Mesendoderm (in vitro differentiated cells): ENCODE results near the gene IFI27.

Source experiments
- DNase-seq: peaks from one replicate; pipeline ENCODE4 v3.0.0; 2013
- H2AK5ac ChIP-seq: 2 replicates; pipeline ENCODE4 v1.6.1; 2013; ENCODE audit warnings: low read length, inconsistent platforms
- H2BK120ac ChIP-seq: 2 replicates; pipeline ENCODE4 v1.6.1; 2013; ENCODE audit warnings: low read depth, mild to moderate bottlenecking, low read length, moderate library complexity, mixed read lengths
- H2BK15ac ChIP-seq: replicated peaks from 2 replicates; pipeline ENCODE4 v1.6.1; 2013; ENCODE audit warnings: low read depth, mild to moderate bottlenecking, moderate library complexity
- H2BK5ac ChIP-seq: 2 replicates; pipeline ENCODE4 v1.6.1; 2013; ENCODE audit warnings: low read length, inconsistent platforms
- H3K18ac ChIP-seq: 2 replicates; pipeline ENCODE4 v1.6.1; 2013; ENCODE audit warnings: mild to moderate bottlenecking, low read length, mixed read lengths
- H3K23ac ChIP-seq: one replicate; pipeline ENCODE4 v1.6.1; 2013; ENCODE audit warnings: low read length
- H3K27ac ChIP-seq: 2 replicates; pipeline ENCODE4 v1.5.1; 2013; ENCODE audit warnings: low read depth, mild to moderate bottlenecking, inconsistent platforms, low read length, moderate library complexity
- H3K27me3 ChIP-seq: 2 replicates; pipeline ENCODE4 v1.6.1; 2013; ENCODE audit warnings: low read length, control low read depth, mild to moderate bottlenecking, inconsistent platforms; ENCODE audit not compliant: insufficient read depth, poor library complexity
- H3K36me3 ChIP-seq: 2 replicates; pipeline ENCODE4 v1.6.1; 2013; ENCODE audit warnings: low read length, inconsistent platforms; ENCODE audit not compliant: control insufficient read depth, insufficient read depth
- H3K4ac ChIP-seq: one replicate; pipeline ENCODE4 v1.6.1; 2013; ENCODE audit warnings: low read depth, mild to moderate bottlenecking, low read length, moderate library complexity
- H3K4me1 ChIP-seq: 2 replicates; pipeline ENCODE4 v1.6.1; 2013; ENCODE audit warnings: low read depth, low read length, inconsistent platforms; ENCODE audit not compliant: control insufficient read depth
- H3K4me2 ChIP-seq: 2 replicates; pipeline ENCODE4 v1.6.1; 2013; ENCODE audit warnings: low read length
- H3K4me3 ChIP-seq: 2 replicates; pipeline ENCODE4 v1.5.1; 2013; ENCODE audit warnings: mild to moderate bottlenecking, low read length
- H3K56ac ChIP-seq: one replicate; pipeline ENCODE4 v1.6.1; 2013; ENCODE audit warnings: low read length
- H3K79me1 ChIP-seq: 2 replicates; pipeline ENCODE4 v1.6.1; 2013; ENCODE audit warnings: low read length, inconsistent platforms
- H3K79me2 ChIP-seq: 2 replicates; pipeline ENCODE4 v1.6.1; 2013; ENCODE audit warnings: mild to moderate bottlenecking, low read length; ENCODE audit not compliant: control insufficient read depth, insufficient read depth
- H3K9ac ChIP-seq: 2 replicates; pipeline ENCODE4 v1.6.1; 2013; ENCODE audit warnings: low read length, inconsistent platforms
- H4K5ac ChIP-seq: one replicate; pipeline ENCODE4 v1.6.1; 2013; ENCODE audit warnings: low read length
- H4K8ac ChIP-seq: one replicate; pipeline ENCODE4 v1.6.1; 2013; ENCODE audit warnings: low read depth, mild to moderate bottlenecking, control low read depth, low read length, moderate library complexity
- WGBS: extraction: QIAGEN DNeasy Blood & Tissue Kit; methylation state at CpG from one replicate; pipeline ENCODE4 v1.1.7; 2013; ENCODE audit warnings: low lambda C conversion rate, missing lambda C conversion rate; ENCODE audit not compliant: insufficient coverage; ENCODE audit errors: extremely low coverage; 5-methylcytosine and 5-hydroxymethylcytosine counted together

The IFI27 gene

DNA sequence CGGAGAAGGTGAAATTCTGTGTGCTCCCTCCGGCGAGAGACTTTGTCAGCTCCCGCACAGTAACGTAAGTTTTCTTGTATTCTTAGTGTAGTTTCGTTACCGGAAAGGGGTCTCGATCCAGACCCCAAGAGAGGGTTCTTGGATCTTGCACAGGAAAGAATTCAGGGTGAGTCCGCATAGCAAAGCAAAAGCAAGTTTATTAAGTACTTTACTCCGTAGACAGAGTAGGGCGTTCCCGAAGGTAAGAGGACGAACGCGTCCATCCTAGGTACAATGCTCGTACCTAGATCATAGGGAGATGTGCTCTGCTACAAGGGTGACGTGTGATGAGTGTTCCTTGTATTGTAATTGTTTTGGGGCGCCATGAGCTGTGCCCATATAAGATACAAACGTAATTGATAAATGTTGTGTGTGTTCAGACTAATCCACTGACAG, 29.1 kb upstream of the IFI27 start:
- Histone ChIP-seq H4K5ac (no peak overlapping the region), H3K36me3 (peaks cover 6% of the 10 kb centered on the region), H4K8ac (no peak overlapping the region), H3K4ac (no peak overlapping the region), H3K79me1 (peaks cover 27% of the 10 kb centered on the region), H2BK15ac (no peak overlapping the region), H3K23ac (no peak overlapping the region), H2AK5ac (no peak overlapping the region), H3K4me2 (peak overlapping the region; percentile 96), H2BK120ac (no peak overlapping the region), H3K4me3 (peak overlapping the region; percentile 83), H3K4me1 (peaks cover 13% of the 10 kb centered on the region), H3K79me2 (peaks cover 37% of the 10 kb centered on the region), H3K9ac (peak overlapping the region; percentile 88), H3K18ac (no peak overlapping the region), H3K27me3 (no peaks in the 10 kb centered on the region), H2BK5ac (no peak overlapping the region), H3K56ac (peak overlapping the region; percentile 91), H3K27ac (no peak overlapping the region)
- WGBS: no CpG with 5 or more reads among the region's 19 CpGs
- no peak for DNase-seq

DNA sequence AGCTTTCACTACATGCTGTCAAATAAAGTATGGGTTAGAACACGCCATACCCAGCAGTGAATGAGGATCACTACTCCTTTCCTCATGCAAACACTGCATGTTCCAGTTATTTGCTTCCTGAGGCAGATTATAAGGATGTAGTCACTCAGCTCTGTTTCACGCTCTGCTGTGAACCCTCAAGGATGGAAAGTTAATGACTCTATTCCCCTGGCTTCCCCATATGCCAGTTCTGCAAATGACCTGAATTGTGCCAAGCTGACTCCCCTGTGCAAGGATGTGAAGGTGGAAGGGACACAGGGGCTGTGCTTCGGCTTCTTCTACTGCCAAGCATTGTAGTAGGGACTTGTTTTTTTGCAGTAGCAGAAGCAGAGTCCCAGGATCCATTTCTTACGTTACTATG, 22.6 kb upstream of the IFI27 start:
- H3K79me2 ChIP-seq: no peaks in the 10 kb centered on the region
- no peak overlapping the region for H2AK5ac ChIP-seq
- no peak overlapping the region for H2BK5ac ChIP-seq
- H3K4me2 ChIP-seq: no peak overlapping the region
- no peaks in the 10 kb centered on the region for H3K27me3 ChIP-seq
- H2BK120ac ChIP-seq: no peak overlapping the region
- no peak overlapping the region for H3K27ac ChIP-seq
- H3K4ac ChIP-seq: no peak overlapping the region
- H2BK15ac ChIP-seq: no peak overlapping the region
- no peaks in the 10 kb centered on the region for H3K4me1 ChIP-seq
- no CpG with 5 or more reads among the region's 4 CpGs for WGBS
- H3K9ac ChIP-seq: no peak overlapping the region
- H3K36me3 ChIP-seq: no peaks in the 10 kb centered on the region
- H3K4me3 ChIP-seq: no peak overlapping the region
- no peak overlapping the region for H3K23ac ChIP-seq
- H3K18ac ChIP-seq: no peak overlapping the region
- no peaks in the 10 kb centered on the region for H3K79me1 ChIP-seq
- H4K5ac ChIP-seq: no peak overlapping the region
- no peak for DNase-seq
- H4K8ac ChIP-seq: no peak overlapping the region
- no peak overlapping the region for H3K56ac ChIP-seq

DNA sequence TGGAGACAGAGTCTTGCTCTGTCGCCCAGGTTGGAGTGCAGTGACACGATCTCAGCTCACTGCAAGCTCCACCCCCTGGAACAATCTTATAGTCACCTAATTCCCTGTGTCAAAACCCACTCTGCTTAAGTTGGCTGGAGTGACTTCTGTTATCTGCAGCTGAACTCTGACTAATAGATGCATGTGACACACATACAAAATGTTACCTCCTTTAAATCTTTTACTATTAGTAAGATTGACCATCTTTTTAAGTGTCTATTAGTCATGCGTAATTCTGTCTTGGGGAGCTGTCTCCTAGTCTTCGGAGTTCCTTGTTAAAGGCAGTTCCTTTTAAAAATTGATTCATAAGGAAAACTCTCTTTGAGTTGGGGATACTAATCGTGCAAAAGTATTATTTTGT, 22.0 kb upstream of the IFI27 start:
- no peaks in the 10 kb centered on the region for H3K36me3 ChIP-seq
- H3K9ac ChIP-seq: no peak overlapping the region
- H3K79me2 ChIP-seq: no peaks in the 10 kb centered on the region
- H3K56ac ChIP-seq: no peak overlapping the region
- no peak overlapping the region for H2BK15ac ChIP-seq
- H3K23ac ChIP-seq: no peak overlapping the region
- H2BK120ac ChIP-seq: no peak overlapping the region
- H3K18ac ChIP-seq: no peak overlapping the region
- H2AK5ac ChIP-seq: no peak overlapping the region
- H3K79me1 ChIP-seq: no peaks in the 10 kb centered on the region
- H3K4me3 ChIP-seq: no peak overlapping the region
- H3K4me1 ChIP-seq: no peaks in the 10 kb centered on the region
- no peaks in the 10 kb centered on the region for H3K27me3 ChIP-seq
- H3K4me2 ChIP-seq: no peak overlapping the region
- H4K8ac ChIP-seq: no peak overlapping the region
- no peak overlapping the region for H2BK5ac ChIP-seq
- WGBS: no CpG with 5 or more reads among the region's 5 CpGs
- no peak overlapping the region for H3K27ac ChIP-seq
- no peak overlapping the region for H4K5ac ChIP-seq
- H3K4ac ChIP-seq: no peak overlapping the region
- no peak for DNase-seq

DNA sequence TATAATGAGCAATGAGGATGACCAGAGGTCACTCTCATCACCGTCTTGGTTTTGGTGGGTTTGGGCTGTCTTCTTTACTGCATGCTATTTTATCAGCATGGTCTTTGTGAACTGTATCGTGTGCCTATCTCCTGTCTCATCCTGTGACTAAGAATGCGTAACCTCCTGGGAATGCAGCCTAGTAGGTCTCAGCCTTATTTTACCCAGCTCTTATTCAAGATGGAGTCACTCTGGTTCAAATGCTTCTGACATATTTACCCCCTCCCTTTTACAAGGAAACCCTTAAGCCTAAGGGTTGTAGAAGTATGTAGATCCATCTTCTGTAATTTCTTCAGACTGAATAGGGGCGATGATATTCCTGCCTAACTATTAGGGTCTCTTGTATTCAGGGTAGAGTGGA, 21.1 kb upstream of the IFI27 start:
- H4K8ac ChIP-seq: no peak overlapping the region
- WGBS: no CpG with 5 or more reads among the region's 4 CpGs
- no peaks in the 10 kb centered on the region for H3K4me1 ChIP-seq
- no peak for DNase-seq
- no peak overlapping the region for H3K23ac ChIP-seq
- no peak overlapping the region for H2BK120ac ChIP-seq
- H3K9ac ChIP-seq: no peak overlapping the region
- H2AK5ac ChIP-seq: no peak overlapping the region
- no peak overlapping the region for H3K4ac ChIP-seq
- no peak overlapping the region for H3K56ac ChIP-seq
- H3K79me1 ChIP-seq: no peaks in the 10 kb centered on the region
- H3K36me3 ChIP-seq: no peaks in the 10 kb centered on the region
- H2BK15ac ChIP-seq: no peak overlapping the region
- no peak overlapping the region for H4K5ac ChIP-seq
- no peaks in the 10 kb centered on the region for H3K79me2 ChIP-seq
- no peak overlapping the region for H3K18ac ChIP-seq
- H3K27ac ChIP-seq: no peak overlapping the region
- no peaks in the 10 kb centered on the region for H3K27me3 ChIP-seq
- no peak overlapping the region for H2BK5ac ChIP-seq
- H3K4me2 ChIP-seq: no peak overlapping the region
- no peak overlapping the region for H3K4me3 ChIP-seq

DNA sequence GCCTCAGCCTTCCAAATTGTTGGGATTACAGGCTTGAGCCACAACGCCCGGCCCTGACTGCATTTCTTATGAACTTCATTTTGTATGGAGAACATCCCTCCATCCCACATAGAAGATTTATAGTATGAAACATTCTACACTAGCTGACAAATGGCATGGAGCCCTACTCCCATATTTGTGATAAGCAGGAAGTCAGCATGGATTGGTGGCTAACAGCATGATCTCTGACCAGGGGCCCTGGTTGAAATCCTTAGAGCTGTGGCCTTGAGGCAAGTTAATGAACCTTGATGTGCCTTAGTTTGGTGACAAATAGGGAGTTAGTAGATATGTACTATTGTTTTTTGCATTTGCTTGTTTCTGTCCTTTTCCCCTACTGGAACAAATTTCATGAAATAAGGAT, 17.1 kb upstream of the IFI27 start:
- H3K36me3 ChIP-seq: no peaks in the 10 kb centered on the region
- H3K56ac ChIP-seq: no peak overlapping the region
- WGBS: no CpG with 5 or more reads among the region's 2 CpGs
- no peak overlapping the region for H2BK5ac ChIP-seq
- H3K4me2 ChIP-seq: no peak overlapping the region
- H3K27me3 ChIP-seq: no peaks in the 10 kb centered on the region
- no peak overlapping the region for H3K4ac ChIP-seq
- H2BK15ac ChIP-seq: no peak overlapping the region
- H4K5ac ChIP-seq: no peak overlapping the region
- H3K27ac ChIP-seq: no peak overlapping the region
- no peak overlapping the region for H4K8ac ChIP-seq
- H3K79me2 ChIP-seq: no peaks in the 10 kb centered on the region
- no peak overlapping the region for H3K23ac ChIP-seq
- H3K79me1 ChIP-seq: no peaks in the 10 kb centered on the region
- H2AK5ac ChIP-seq: no peak overlapping the region
- no peak overlapping the region for H2BK120ac ChIP-seq
- no peaks in the 10 kb centered on the region for H3K4me1 ChIP-seq
- no peak overlapping the region for H3K18ac ChIP-seq
- no peak for DNase-seq
- H3K4me3 ChIP-seq: no peak overlapping the region
- no peak overlapping the region for H3K9ac ChIP-seq

DNA sequence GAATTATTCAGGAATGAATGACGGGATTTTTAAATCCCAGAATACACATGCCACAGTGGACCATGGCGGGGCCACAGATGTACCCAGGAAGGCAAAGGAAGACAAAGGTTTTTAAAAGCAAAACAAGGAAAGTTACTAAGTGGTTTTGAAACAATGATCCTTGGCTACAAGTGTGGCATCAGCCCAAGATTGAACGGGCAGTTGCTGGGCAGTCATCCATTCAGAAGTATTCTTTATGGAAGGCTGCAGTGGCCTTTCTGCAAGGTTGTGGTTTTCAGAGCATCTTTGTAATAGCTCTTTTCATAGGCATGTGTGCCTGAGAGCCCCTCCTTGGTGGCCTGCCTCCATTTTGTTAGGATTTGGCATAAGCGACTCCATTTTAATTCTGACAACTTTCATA, 13.4 kb upstream of the IFI27 start:
- Histone ChIP-seq H4K5ac (no peak overlapping the region), H3K56ac (no peak overlapping the region), H3K4ac (no peak overlapping the region), H2BK120ac (no peak overlapping the region), H4K8ac (no peak overlapping the region), H3K79me1 (no peaks in the 10 kb centered on the region), H3K79me2 (no peaks in the 10 kb centered on the region), H2BK15ac (no peak overlapping the region), H3K23ac (no peak overlapping the region), H2AK5ac (no peak overlapping the region), H3K4me2 (no peak overlapping the region), H2BK5ac (no peak overlapping the region), H3K18ac (no peak overlapping the region), H3K36me3 (no peaks in the 10 kb centered on the region), H3K9ac (no peak overlapping the region), H3K4me1 (no peaks in the 10 kb centered on the region), H3K27ac (no peak overlapping the region), H3K27me3 (no peaks in the 10 kb centered on the region), H3K4me3 (no peak overlapping the region)
- DNase-seq: no peak
- no CpG with 5 or more reads among the region's 4 CpGs for WGBS
